Measurements from ENCODE around the gene VPS45. TPM values are rescaled to one million over a fixed set of nuclear protein-coding genes. Genes with fewer than 3 reads are reported as not detected.
A peak's percentile ranks its signal among the peaks of the same experiment; 100 is the strongest.

The VPS45 gene
- total and polyA plus RNA-seq, 2 of the 4 experiments (the other 2 are of a cell fraction), result 32.4 to 33.3 TPM

GRCh38 chr1:150171801-150172200, 104.2 kb downstream of the VPS45 start:
- Histone ChIP-seq H4K5ac (ENCODE audit: low read depth, low read length) (no peak overlapping the region), H4K8ac (ENCODE audit: low read depth in 2 of 2, low read length in 2 of 2) (no peak overlapping the region), H2BK20ac (ENCODE audit: low read depth, low read length) (no peak overlapping the region), H3K4me1 (ENCODE audit: control insufficient read depth, insufficient read depth, low read length) (peaks cover 4% of the 10 kb centered on the region), H3K4ac (ENCODE audit: low read depth, low read length) (no peak overlapping the region), H3K27ac (ENCODE audit: insufficient read depth, low read length) (no peak overlapping the region), H2AK9ac (replicated peaks; ENCODE audit: low read depth, low read length, poor library complexity) (no peak overlapping the region), H3K4me3 (ENCODE audit: insufficient read depth, low read depth, low read length) (no peak overlapping the region), H3K9ac (ENCODE audit: low read depth, low read length) (no peak overlapping the region), H3K9me1 (ENCODE audit: insufficient read depth, low read length) (peaks cover 8% of the 10 kb centered on the region; the same call in 1 of the 2 replicates), H2AFZ (replicated peaks; ENCODE audit: low read length, poor library complexity) (no peak overlapping the region), H3K36me3 (ENCODE audit: control insufficient read depth, insufficient read depth, low read length) (no peaks in the 10 kb centered on the region), H4K91ac (ENCODE audit: insufficient read depth, low read depth, low read length) (no peak overlapping the region), H3K9me3 (ENCODE audit: control insufficient read depth, insufficient read depth, low read length) (no peaks in the 10 kb centered on the region), H3K56ac (ENCODE audit: extremely low read depth, insufficient read depth, low read length) (no peak overlapping the region), H4K20me1 (ENCODE audit: insufficient read depth, low read length) (no peaks in the 10 kb centered on the region), H3K18ac (ENCODE audit: low read depth, low read length) (no peak overlapping the region), H3K79me1 (ENCODE audit: low read depth in 1 of 2, low read length in 2 of 2) (no peaks in the 10 kb centered on the region), H3K14ac (replicated peaks; ENCODE audit: low read depth, low read length) (no peak overlapping the region), H3K4me2 (ENCODE audit: low read depth, low read length) (no peak overlapping the region), H3K27me3 (ENCODE audit: control insufficient read depth, insufficient read depth, low read length) (no peaks in the 10 kb centered on the region), H2BK15ac (ENCODE audit: low read depth, low read length) (no peak overlapping the region), H2AK5ac (ENCODE audit: low read depth, low read length) (0 out of 2 replicates have a peak overlapping the region, but pooled peaks have one; percentile 6), H2BK5ac (ENCODE audit: low read depth, low read length, poor library complexity, severe bottlenecking) (no peak overlapping the region), H3K23ac (ENCODE audit: low read depth, low read length) (no peak overlapping the region), H2BK120ac (ENCODE audit: low read depth, low read length) (no peak overlapping the region)
- intact Hi-C loops (cut with micrococcal nuclease) (loop anchor here (2.0 kb wide), 1 partner anchor 47 kb away; no protein-coding TSS in a partner anchor), in situ Hi-C loops (cut with MboI; ENCODE audit: low sequenced_read_pairs) (no loop called here), dilution Hi-C loops (cut with HindIII; ENCODE audit: low sequenced_read_pairs, unreplicated experiment) (no loop called here)
- CTCF ChIA-PET, result interaction anchor here (1.0 to 1.3 kb wide), 3 partner anchors 15 to 98 kb away, joined by 3 to 8 read pairs (median 3); no protein-coding TSS in a partner anchor
- 75% methylated on average over 1 of the region's 2 CpGs; no CpG with 5 or more reads in 1 of the 2 experiments for WGBS, 2 experiments (ENCODE audit: extremely low coverage in 2 of 2, insufficient read length in 1 of 2)
- POLR2A ChIA-PET (ENCODE audit: unreplicated experiment), result interaction anchor here (0.6 kb wide), 1 partner anchor 135 kb away, joined by 3 read pairs; no protein-coding TSS in a partner anchor
- no peak for TF ChIP-seq RAD21 (IDR thresholded peaks at IDR 0.05; ENCODE audit: low read length)
- no peak for TF ChIP-seq ELK1 (IDR thresholded peaks at IDR 0.05; ENCODE audit: borderline replicate concordance, low read depth, low read length)
- TF ChIP-seq MXI1 (IDR thresholded peaks at IDR 0.05; ENCODE audit: borderline replicate concordance, low read depth, low read length), result no peak
- TF ChIP-seq CEBPB (IDR thresholded peaks at IDR 0.05; ENCODE audit: low read depth, low read length), result no peak
- no peak for TF ChIP-seq CTCF (conservative IDR thresholded peaks at IDR 0.05; ENCODE audit: low read depth, low read length)
- no peak for TF ChIP-seq RFX5 (IDR thresholded peaks at IDR 0.05; ENCODE audit: low read depth, low read length)
- no peak for TF ChIP-seq MAZ (IDR thresholded peaks at IDR 0.05; ENCODE audit: borderline replicate concordance, low read depth, low read length)
- TF ChIP-seq POLR2A (IDR thresholded peaks at IDR 0.05; ENCODE audit: low read depth, low read length), result no peak
- TF ChIP-seq BHLHE40 (IDR thresholded peaks at IDR 0.05; ENCODE audit: low read depth, low read length), result no peak
- no peak for TF ChIP-seq RCOR1 (IDR thresholded peaks at IDR 0.05; ENCODE audit: insufficient replicate concordance, low read length)
- no peak for TF ChIP-seq SMC3 (IDR thresholded peaks at IDR 0.05; ENCODE audit: low read depth, low read length)
- no peak for TF ChIP-seq CHD1 (IDR thresholded peaks at IDR 0.05; ENCODE audit: low read depth, low read length)
- TF ChIP-seq FOS (IDR thresholded peaks at IDR 0.05; ENCODE audit: low read depth, low read length), result no peak
- no peak for TF ChIP-seq MAFK (IDR thresholded peaks at IDR 0.05; ENCODE audit: low read depth, low read length)
- TF ChIP-seq NFE2L2 (IDR thresholded peaks at IDR 0.05; ENCODE audit: low read depth, low read length), result no peak
- DNase-seq (no peak), ATAC-seq (ENCODE audit: low read depth) (peak; percentile 8; the same call in 1 of the 2 replicates)
- no TSS peak for BruUV-seq (replicated peaks)
